GM10266 (cell line): ENCODE results near the gene STAT5B.

Experiments
- DNase-seq: peaks from one replicate; pipeline ENCODE4 v3.0.0; 2012; ENCODE audit errors: extremely low spot score
- CTCF ChIP-seq: IDR thresholded peaks from 2 replicates; pipeline ENCODE4 v1.5.1; 2012; ENCODE audit warnings: mild to moderate bottlenecking, low read depth; ENCODE audit not compliant: control insufficient read depth, insufficient read depth; ENCODE audit errors: missing control alignments

The STAT5B gene

GRCh38 chr17:42282478-42283080 is 6.4 kb upstream of the STAT5B start:
- no peak for TF ChIP-seq CTCF
- no peak for DNase-seq

GRCh38 chr17:42281571-42282096 is 5.4 kb upstream of the STAT5B start:
- no peak for TF ChIP-seq CTCF
- no peak for DNase-seq

GRCh38 chr17:42279776-42280630 is 3.8 kb upstream of the STAT5B start:
- no peak for DNase-seq

GRCh38 chr17:42277342-42277712 is 1.1 kb upstream of the STAT5B start:
- DNase-seq: no peak

More at GRCh38 chr17:42279776-42280630, 3.8 kb upstream of the STAT5B start:
- TF ChIP-seq CTCF: no peak

DNA sequence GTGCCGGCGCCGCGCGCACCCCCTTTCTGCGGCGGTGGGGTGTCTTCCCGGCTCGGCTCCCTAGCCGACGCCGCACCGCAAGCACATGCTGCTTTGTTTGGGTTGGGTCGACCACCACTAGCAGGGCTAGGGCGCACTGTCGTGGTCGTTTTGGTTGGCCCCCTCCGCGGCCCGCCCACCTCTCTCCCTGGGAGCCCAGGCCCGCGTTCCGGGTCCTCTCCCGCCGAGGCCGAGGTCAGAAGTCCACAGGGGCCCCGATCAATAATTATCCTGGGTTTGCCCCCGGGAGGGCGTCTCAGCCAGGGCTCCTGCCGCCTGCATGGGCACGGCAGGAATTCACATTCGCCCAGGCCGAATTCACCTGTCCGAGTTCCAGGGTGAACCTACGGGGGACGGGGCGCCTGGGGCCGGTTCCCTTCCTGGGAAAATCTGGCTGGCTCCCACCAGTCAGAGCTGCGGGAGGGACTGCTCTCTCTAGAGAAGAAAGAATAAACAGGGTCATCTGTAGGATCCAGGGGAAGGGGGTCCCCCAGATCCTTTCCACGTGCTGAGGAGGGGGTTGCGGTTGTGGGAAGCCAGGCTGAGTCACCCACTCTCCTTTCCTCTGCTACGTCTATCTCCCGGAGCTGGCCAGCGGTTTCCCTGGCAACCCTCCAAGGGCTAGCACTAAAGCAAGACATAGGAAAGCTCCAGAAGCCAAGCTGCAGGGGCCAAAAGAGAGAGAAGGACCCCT is 584 bp upstream of the STAT5B start:
- TF ChIP-seq CTCF: no peak
- DNase-seq: no peak

More at GRCh38 chr17:42277342-42277712, 1.1 kb upstream of the STAT5B start:
- no peak for TF ChIP-seq CTCF

DNA sequence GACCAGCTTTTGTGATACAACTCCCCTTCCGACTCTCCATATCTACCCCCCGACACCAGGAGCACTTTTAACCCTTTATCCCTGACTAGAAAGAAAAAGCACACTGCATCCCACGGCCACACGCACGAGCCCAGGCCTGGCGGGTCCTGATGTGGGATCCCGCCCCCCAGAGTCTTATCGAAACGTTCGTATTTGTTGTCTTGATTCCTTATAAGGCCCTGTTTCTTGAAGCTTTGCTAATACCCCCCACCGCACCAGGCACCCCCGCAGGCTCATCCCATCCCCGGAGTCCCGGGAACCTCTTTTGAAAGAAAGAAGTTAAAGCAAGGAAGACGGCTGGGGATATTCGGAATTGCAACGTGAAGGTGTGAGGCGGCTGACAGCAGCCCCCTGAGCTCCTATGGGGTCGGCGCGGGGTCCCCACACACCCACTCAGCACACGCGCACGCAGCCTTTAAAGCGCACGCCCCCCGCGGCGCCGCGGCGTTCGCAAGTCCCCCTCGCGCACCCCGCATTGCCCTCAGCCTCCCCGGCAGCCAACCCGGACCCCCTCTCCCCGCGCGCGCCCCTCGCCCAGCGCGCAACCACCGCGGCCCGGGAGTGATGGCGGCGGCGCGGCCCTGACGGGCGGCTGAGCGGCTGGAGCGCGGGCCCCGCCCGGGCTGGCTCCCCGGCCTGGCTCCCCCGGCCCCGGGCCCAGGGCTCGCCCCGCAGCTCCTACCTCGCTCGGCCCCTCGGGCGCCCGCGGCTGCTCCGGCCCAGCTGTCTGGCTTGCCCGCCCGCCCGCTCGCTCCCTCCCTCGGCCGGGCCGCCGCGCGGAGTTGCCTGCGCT is 448 bp downstream of the STAT5B start:
- peak; percentile 58 for DNase-seq
- TF ChIP-seq CTCF: no peak
